SHP77 (cell line): ENCODE results near the gene SNCB.
"Not testable (repeated sequence)": the region's sequence is repeated elsewhere in the genome, so short reads cannot be mapped to it uniquely, and the experiment has no call there.

Experiments
- DNase-seq, 2 experiments: peaks; one replicate each; lab custom pipeline; 2025; lab: John Stamatoyannopoulos, UW

Gene SNCB

DNA sequence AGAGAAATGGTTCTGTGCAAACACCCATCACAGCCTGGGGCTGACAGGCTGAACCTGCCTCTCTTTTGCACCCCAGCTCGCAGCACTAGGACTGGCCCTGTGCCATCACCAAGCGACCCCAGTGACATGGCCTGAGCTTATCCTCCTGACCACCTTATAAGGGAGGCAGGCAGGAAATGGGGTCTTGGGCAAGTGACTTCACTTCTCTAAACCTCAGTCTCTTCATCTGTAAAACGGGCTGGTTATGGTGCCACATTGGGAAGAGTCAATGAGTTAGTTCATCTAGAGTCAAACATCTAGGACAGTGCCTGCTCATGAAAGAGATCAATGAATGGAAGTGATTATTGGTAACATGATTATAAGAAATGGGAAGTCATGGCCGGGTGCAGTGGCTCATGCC is 6.2 kb downstream of the SNCB start:
- no peak for DNase-seq

DNA sequence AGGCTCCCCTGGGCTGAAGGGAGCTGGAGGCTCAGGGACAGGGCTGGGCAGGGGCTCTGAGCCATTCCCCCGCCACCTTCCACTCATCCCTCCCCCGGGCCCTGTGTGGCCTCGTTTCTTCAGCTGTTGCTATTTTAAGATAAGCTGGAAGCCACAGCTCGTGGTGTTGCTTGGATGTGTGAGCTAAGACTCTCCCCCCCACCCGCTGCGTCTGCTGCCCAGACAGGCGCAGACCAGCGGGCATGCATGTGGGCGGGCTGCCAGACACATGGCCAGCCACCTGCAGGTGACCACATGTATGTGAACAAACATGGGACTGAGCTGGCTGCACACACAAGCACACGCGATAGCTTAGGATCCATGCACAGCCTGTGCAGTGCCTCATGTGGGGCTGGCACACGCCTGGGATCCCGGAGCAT is 8.7 kb downstream of the SNCB start:
- DNase-seq, result no peak

DNA sequence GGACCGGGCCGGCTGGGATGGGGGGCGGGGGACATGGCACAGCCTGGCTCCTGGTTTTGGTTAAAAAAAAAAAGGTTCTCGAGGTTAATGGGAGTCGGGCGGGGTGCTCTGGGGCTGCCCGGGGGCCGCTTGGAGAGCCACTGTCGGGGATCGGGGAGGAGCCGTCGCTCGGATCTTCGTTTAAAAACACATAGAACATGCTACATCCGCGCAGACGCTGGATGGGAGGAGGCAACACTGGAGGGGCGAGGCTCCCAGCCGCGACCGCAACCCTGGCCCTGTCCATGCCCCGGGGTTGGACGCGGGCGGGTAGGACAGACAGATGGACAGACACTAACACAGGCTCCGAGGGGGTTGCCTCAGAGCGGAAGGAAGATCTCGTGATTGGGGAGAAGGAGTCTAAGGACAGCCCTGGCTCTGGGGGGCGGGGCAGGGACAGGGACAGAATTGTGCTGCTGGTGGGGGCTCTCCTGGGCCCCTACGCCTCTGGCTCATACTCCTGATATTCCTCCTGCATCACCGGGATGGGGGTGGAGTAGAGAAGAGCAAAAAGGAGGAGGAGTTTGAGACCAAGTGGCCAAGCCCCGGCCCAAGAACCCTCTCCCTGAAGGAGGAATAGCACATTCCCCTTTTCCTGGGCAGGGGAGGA is 9.9 kb downstream of the SNCB start:
- no peak for DNase-seq

DNA sequence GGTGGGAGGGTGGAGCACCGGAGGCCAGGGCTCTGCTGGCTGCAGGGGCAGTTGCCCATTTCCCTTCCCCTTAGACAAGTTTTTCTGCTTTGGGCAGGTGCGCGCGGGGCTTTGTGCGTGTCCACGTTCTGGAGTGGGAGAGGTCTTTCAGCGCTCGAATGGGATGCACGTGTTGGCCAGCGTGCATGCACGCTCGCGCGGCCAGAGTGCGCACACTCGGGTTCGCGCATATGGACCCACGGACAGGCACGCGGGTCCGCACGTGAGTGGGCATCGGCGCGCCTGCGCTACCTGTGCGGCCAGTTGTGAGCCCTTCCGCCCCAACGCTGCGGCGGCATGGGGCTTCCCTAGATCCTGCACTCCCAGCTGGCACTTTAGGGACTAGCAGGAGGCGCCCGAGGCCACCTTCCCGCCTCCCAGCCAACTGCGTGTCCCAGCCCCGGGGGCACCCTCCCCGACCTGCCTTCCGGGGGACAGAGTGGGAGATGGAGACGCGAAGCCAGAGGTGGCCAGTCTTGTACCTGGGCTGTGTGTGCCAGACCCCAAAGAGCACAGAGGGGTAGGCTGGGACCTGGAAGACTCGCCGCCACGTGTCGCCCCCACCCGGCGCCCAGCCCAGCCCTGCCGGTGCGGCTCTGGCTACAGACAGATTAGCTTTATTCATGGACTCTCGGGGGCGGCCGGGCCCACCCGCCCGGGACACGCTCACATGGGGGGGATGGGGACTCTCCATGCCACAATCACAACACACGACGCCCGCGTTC is 10.6 kb downstream of the SNCB start:
- DNase-seq, result no peak

DNA sequence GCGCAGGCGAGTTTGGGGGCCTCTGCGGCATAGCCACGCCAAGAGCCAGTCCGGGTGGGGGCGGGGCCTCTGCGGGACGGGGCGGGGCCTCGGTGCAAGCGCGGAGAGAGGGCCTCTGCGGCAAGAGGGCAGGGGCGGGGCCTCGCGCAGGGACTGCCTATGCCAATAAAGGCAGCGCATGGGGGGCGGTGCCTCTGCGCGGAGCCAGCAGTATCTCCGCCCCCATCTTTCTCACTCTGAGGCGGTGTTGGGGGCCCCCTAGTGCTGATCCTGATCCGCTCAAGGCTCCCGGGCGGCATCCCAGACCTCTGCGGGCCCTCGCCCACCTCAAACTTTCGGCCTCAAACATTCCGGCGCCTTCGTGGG is 11.1 kb downstream of the SNCB start:
- no peak for DNase-seq

DNA sequence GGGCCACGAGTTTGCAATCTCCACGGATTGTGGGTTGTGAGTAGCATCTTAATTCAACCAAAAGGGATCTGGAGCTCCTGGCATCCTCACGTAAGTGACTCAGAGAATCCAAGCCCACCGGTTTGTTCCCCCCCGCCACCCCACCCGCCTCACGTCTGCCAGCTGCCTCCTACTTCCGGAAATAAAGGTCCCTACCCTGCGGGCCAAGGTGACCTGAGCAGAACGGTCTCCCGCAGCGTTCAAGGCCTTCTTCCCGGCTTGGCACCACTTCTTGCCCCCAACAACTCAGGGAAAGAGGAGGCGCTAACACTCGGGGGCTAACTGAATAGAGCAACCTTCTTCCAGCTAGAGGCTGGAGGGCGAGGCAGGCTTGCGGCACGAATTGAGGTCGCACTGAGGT is 11.6 kb downstream of the SNCB start:
- DNase-seq, result no peak

DNA sequence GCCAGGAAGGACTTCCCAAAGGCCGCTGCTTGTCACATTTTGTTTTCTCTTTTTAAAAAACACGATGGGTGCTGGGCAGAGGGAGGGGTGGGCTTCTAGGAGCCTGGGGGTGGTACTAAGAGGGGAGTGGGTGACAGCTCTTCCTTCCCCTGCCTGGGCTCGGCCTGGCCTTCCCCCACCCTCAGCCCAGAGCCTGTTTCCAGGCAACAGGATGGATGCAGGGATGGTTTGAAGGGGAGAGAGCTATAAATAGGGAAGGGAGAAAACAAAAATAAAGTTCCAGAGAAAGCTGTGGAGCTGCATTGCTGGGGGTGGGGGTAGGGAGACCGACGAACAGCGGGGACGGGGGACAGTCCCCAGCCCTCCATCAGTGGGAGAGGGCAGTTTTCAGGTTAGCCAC is 13.8 kb downstream of the SNCB start:
- DNase-seq, result no peak

DNA sequence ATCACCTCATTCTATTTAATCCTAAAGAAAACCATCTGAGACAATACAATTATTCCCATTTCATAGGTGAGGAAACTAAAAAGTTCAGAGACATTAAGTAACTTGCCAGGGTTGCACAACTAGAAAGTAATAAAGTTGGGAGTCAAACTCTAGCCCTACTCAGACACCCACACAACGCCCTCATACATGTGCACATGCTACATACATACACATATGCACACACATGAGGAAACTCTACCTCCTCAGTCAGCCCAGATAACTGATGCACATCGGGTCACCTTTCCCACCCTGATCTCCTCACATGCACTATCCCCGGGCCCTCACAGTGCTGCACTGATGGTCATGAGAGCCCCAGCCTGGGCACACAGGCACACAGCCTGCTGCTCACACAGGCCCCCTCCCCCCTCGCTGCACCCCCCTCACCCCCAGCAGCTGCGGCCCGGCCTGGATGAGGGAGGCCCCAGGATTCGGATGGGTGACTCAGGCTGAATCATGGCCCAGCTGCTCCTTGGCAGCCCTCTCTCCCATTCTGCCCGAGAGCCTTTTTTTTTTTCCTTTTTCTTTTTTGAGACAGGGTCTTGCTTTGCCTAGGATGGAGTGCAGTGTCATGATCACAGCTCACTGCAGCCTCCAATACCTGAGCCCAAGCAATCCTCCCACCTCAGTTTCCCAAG is 15.4 kb downstream of the SNCB start:
- DNase-seq, result no peak

DNA sequence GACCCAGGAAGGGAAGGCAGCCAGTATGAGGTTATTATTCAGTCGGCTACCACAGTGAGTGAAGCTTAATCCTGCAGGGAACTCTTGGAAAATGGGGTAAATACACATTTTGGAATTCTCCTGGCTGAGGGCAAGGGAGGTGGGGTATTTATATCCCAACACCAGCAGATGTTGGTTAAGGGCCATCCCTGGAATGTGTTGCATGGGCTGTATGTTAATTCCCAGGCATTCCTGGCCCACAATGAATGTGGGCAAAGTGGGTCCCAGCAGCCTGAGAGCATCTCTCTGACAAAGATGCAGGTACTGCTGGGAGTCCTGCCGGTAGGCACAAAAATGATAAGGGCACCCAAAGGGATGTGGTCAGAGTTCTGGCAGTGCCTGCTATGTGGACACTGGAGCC is 17.5 kb downstream of the SNCB start:
- no peak for DNase-seq

DNA sequence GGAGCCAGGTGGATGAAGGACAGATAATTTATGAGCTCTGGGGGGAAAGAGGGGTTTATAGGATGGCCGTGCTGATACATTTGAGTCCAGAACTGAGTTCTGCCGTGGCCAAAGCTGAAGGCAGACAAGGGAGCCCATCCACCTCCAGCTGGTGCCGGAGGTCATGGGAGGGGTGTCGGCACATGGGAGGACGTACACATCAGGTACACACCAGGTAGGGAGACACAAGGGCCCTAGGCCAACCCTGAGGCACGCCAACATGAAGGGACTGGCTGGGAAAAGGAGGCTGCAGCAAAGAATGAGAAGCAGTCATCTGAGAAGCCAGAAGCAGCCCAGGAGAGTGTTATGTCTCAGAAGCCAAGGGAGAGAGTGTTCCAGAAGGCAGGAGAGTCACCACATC is 18.3 kb downstream of the SNCB start:
- DNase-seq, result no peak

DNA sequence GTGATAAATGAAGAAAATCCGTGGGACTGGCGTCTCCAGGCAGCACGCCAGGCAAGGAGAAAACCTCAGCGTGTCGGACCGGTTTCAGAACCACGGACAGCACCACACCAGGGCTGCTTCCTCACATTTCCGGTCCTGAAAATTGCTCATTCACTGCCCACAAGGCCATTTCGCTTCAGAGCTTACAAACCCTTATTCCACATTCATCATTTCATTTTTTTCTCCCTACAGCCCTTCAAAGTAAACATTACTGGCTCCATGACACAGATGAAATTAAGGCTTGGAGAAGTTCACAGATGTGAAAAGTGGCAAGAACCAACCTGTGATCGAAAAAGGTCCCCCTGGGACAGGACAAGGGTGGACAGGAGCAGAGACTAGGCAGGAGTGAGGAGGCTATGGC is 18.9 kb downstream of the SNCB start:
- no peak for DNase-seq

DNA sequence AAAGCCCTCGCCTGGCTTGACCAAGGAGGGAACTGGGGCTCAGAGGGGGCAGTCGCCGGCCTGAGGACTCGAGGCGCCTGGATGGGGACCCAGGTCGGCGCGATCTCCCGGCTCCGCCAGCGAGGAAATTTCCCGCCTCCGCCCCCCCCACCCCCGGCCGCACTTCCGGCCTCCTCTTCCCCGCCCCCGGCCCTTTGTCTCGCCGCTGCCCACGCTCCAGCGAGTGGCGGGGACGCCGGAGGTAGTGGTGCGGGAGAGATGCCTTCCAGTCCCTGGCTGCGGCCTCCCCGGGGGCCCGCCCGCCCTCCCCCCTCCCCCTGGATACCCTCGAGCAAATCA is 19.9 kb downstream of the SNCB start:
- DNase-seq, result peak; percentile 19 to 39

DNA sequence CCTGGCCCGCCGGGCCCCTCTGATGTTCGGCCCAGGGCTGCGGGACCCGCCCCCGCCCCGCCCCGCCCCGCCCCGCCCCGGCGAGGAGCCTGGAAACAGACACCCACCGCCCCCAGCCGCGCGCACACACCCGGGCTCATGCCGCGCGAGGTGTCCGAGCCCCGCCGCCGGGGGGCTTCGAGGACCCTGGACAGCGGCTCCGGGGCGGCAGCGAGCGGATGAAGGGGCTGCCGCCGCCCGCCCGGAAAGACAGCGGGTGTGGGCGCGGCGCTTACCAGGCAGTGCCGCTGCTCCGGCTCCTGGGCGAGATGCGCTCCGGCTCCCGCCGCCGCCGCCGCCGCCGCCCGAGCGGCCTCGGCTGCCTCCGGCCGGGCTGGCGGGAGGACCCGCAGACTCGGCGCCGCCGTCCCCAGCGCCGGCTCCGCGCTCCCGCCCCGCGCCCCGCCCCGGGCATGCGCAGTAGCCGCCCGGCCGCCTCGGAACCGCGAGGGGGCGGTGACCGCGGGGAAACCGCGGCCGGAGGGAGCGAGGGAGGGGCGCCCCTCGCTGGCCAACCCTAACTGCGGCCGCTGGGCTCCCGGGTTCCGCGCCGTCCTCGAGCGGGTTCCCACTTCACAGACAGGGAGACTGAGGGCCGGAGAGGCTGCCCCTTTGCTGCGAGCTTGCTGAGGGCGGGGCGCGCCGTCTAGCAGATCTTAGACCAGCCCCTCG is 20.5 kb downstream of the SNCB start, which contains the start of gene GPRIN1:
Gene GPRIN1, minus strand, starts transcription at position 433 of the 711 bp plus-strand sequence. CDS start 10,322 bp downstream, outside the sequence.
- peak; percentile 41 to 61 for DNase-seq

DNA sequence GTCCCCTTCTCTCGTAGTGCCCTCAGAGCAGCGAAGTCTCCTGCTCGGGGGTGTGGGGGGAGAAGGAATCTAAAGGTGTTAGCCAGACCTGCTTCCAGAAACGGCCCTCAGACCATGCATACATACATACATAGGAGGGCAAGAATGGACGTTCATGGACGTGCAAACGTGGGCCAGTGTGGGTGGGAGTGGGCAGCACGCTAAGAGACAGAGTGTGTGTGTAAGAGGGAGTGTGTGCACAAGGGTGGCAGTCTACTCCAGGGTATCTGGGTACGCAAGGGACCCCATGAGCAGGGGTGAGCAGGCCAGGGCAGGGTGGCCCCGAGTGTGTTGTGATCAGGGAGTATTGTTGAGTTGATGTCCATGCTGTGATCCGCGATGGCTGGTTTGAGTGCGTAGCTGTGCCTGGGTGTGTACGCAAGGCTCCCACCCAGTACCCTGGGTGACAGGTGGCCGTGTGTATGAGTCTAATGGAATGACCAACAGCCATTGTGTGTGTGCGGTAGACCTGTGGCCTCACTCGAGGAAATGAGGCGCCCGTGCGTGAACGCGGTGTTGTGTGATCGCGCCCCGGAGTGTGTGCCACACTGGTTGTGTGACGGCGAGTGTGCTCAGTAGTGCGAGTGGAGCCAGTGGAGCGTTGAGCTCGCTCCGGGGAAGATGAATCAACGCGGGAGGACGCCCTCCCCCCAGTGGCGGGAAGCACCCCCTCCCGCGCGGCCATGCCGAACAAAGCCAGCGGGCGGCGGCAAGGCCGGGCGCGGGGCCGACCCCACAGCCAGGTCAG is 21.2 kb downstream of the SNCB start:
- DNase-seq, result no peak

DNA sequence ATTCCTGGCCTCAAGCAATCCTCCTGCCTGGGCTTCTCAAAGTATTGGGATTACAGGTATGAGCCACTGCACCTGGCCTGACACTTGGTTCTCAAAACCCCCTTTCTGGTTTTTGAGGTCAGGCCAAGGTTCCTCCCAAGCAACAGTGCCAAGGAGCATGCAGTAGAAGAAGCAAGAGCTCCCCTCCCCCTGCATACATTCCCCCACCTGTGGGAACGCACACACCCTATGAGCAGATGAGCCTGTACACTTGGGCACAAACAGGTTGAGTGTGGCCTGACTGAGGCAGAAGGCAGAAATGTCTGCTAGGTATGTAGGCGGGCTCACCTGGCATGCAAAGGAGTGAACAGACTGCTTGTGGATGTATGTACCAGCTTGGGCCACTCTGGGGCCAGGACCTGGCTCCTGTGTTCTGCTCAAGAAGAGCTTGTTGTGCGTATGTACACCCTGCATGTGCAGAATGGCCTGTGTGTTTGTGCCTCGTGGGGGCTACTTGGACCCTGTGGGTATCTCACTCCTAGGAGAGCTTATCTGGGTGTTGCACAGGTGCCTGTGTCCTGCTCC is 22.1 kb downstream of the SNCB start:
- no peak for DNase-seq

DNA sequence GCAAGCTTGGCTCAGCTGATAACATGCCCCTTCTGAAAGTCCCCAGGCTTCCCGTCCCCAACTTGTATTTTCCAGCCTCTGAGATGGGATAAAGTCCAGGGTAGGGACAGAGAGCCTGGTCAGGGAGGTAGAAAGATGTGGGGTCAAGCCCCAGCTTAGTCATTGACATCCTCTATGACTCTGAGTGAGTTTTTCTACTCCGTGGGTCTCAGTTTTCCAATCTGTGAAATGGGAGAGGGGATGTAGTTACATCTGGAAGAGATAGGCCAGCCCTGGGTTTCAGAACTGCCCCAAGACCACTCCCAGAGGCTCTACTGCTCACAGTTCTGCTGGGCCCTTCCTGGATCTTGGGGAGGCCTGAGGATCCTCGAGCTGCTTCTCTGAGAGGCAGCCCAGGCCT is 23.5 kb downstream of the SNCB start:
- no peak for DNase-seq

DNA sequence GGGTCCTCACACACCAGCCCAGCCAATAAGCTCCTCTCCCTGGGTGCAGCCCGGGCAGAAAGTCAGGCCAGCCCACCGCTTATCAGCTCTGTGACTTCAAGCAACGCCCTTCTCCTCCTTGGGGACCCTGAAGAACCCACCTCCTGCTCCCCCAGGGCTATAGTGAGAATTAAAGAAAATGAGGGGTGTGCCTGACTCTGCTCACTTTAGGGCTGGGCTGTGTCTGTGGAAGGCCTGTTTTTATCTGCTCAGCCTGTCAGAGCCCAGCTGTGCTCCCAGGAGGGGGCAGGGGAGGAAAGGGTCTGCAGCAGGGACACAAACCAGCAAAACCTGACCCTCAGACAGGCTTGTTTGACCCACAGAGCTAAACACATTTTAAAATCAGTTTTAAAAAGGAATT is 24.3 kb downstream of the SNCB start:
- no peak for DNase-seq

DNA sequence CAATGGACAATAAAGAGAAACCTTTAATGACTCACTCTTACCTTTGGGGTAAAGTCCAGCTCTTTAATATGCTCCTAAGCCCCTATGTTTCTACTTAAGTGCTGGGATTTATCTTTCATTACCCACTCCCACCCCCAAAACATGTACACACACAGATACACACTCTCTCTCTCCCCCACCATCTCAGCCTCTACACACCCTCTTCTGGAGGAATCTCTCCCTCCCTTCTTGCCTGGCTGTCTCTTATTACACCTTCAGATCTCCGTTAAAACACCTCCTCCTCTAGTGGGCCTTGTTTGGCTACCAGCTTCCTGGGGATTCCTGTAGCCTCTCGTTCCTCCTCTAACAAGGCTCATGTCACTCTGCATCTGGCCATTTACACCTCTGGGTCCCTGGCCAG is 27.2 kb downstream of the SNCB start:
- no peak for DNase-seq

DNA sequence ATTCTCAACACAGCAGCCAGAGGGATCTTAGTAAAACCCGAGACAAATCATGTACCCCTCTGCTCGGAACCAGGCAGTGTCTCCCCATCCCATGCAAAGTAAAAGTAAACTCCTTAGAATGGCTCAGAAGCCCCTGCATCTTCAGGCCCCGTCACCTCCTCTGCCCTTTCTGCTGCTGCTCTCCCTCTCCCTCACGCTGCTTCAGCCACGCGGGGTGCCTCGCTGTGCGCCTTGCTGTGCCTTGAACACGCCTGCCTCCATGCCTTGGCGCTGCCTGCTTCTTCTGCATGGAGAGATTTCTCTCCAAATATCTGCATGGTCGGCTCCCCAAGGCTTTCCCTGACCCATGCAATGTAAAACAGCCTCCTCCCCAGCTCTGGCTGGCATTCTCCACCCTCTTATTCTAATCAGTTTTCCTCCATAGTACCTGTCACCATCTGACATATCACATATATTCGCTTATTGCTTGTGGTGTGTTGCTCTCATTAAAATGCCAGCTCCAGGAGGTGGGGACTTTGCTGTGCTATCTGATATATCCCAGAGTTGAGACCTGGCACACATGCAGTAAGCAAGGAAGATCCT is 28.3 kb downstream of the SNCB start:
- DNase-seq, result no peak

DNA sequence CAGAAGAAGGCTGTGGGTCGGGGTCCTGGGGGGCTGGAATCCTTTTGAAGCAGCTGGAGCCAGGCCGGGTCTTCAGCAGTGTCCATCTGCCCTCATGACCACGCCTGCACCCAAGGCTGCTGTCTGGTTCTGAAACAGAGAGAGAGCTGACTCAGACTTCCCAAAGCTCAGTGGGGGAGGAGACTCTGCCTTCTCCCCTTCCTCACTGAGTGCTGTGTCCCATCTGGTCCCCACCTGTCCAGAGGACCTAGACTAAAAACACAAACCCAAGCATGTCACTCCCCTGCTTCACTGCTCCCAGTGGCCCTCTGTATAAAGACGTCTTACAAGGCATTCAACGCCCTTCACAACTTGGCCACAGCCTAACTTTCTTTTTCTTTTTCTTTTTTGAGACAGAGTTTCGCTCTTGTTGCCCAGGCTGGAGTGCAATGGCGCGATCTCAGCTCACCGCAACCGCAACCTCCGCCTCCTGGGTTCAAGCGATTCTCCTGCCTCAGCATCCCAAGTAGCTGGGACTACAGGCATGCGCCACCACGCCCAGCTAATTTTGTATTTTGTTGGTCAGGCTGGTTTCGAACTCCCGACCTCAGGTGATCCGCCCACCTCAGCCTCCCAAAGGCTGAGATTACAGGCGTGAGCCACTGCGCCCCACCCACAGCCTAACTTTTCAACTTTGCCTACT is 30.4 kb downstream of the SNCB start:
- not testable (repeated sequence) for DNase-seq
